K562 (cell line): Measurements from ENCODE around the gene TIGD1. TPM values are rescaled to one million over a fixed set of nuclear protein-coding genes. Genes with fewer than 3 reads are reported as not detected.

Experiments used
- ATAC-seq: fragments of 200-7000 bp; cut with Tn5 transposase; 3 replicates; pipeline ENCODE4 v1.9.1; 2020; ENCODE audit warnings: moderate library complexity
- BruUV-seq: library from RNA; stranded (reverse); fragments of 400-500 nt; replicated peaks from 2 replicates; lab custom pipeline; 2021; lab: Mats Ljungman, UMichigan
- CTCF ChIA-PET: fragments of 300-600 bp; formaldehyde crosslinking; extraction: SDS; loops from one replicate; lab custom pipeline; 2021; ENCODE audit warnings: low intra/inter-chr PET ratio; lab: Yijun Ruan, JAX
- POLR2A ChIA-PET: fragments of 300-600, 350-650 bp; sonication (Branson Sonifier 250); formaldehyde crosslinking; extraction: SDS; loops from one replicate; lab custom pipeline; 2021; ENCODE audit warnings: antibody characterized with exemption, inconsistent platforms; lab: Yijun Ruan, JAX
- DNase-seq, 4 experiments: peaks; one replicate each; pipeline versions ENCODE4 v3.0.0 to v3.0.0-alpha.2; 2011 to 2018; ENCODE audit warnings: low spot score in 3 of 4, mixed read lengths in 3 of 4; ENCODE audit errors: extremely low read depth in 1 of 4
- FAIRE-seq: peaks from 2 replicates; lab custom pipeline; 2011; peaks lifted over from hg19 to GRCh38; lab: Jason Lieb, UNC
- H2AFZ ChIP-seq: 2 replicates; pipeline ENCODE4 v1.6.0; 2011; ENCODE audit warnings: low read depth, low read length, control low read depth, inconsistent platforms
- H3K27ac ChIP-seq: fragments of 200-600 bp; 3 replicates; pipeline ENCODE4 v1.8.0; 2011; ENCODE audit warnings: low read depth, mild to moderate bottlenecking, control low read depth, inconsistent platforms, low read length, moderate library complexity, mixed read lengths; ENCODE audit errors: extremely low read depth
- H3K27me3 ChIP-seq, 2 experiments: fragments of 300-600 bp in 1 of 2; 2 replicates in 1 of 2; 3 replicates in 1 of 2; pipeline versions ENCODE4 v1.6.0 to v1.8.0; 2011; ENCODE audit warnings: inconsistent platforms in 2 of 2, low read length in 2 of 2, mild to moderate bottlenecking in 1 of 2, mixed read lengths in 1 of 2, moderate library complexity in 1 of 2; ENCODE audit not compliant: control insufficient read depth in 2 of 2, insufficient read depth in 2 of 2
- H3K36me3 ChIP-seq: fragments of 300-600 bp; 3 replicates; pipeline ENCODE4 v1.8.0; 2011; ENCODE audit warnings: mild to moderate bottlenecking, low read length, inconsistent platforms; ENCODE audit not compliant: control insufficient read depth, insufficient read depth
- H3K4me1 ChIP-seq, 2 experiments: fragments of 200-600 bp in 1 of 2; replicated peaks in 1 of 2; 2 replicates in 1 of 2; 3 replicates in 1 of 2; pipeline versions ENCODE4 v1.5.1 to v1.8.0; 2011; ENCODE audit warnings: inconsistent platforms in 2 of 2, low read length in 2 of 2, mild to moderate bottlenecking in 1 of 2, mixed read lengths in 1 of 2, moderate library complexity in 1 of 2; ENCODE audit not compliant: control insufficient read depth in 2 of 2, insufficient read depth in 2 of 2
- H3K4me2 ChIP-seq: 2 replicates; pipeline ENCODE4 v1.6.1; 2011; ENCODE audit warnings: low read length, control low read depth, inconsistent platforms, mixed read lengths; ENCODE audit not compliant: insufficient read depth
- H3K4me3 ChIP-seq: fragments of 200-600 bp; sonication (generic), shearing (Covaris generic); 2 replicates; pipeline ENCODE4 v1.5.1; 2016; ENCODE audit warnings: control low read depth, inconsistent platforms
- H3K79me2 ChIP-seq: fragments of 200-600 bp; 3 replicates; pipeline ENCODE4 v1.8.0; 2011; ENCODE audit warnings: low read length, inconsistent platforms; ENCODE audit not compliant: control insufficient read depth, insufficient read depth
- H3K9ac ChIP-seq, 2 experiments: 2 replicates each; pipeline versions ENCODE4 v1.6.0 to v1.6.1; 2011; ENCODE audit warnings: low read depth in 2 of 2, low read length in 2 of 2, control low read depth in 1 of 2, inconsistent platforms in 1 of 2, mild to moderate bottlenecking in 1 of 2, mixed read lengths in 1 of 2; ENCODE audit not compliant: insufficient read depth in 1 of 2
- H3K9me1 ChIP-seq: one replicate; pipeline ENCODE4 v1.6.0; 2011; ENCODE audit warnings: inconsistent platforms, mild to moderate bottlenecking, low read length, moderate library complexity; ENCODE audit not compliant: control insufficient read depth, insufficient read depth
- H3K9me3 ChIP-seq: replicated peaks from 2 replicates; pipeline ENCODE4 v1.5.1; 2011; ENCODE audit warnings: low read depth, low read length, inconsistent platforms; ENCODE audit not compliant: control insufficient read depth, insufficient read depth
- H4K20me1 ChIP-seq: replicated peaks from 2 replicates; pipeline ENCODE4 v1.6.1; 2011; ENCODE audit warnings: low read length, inconsistent platforms, mixed read lengths; ENCODE audit not compliant: control insufficient read depth, insufficient read depth
- C11orf30 ChIP-seq: fragments of 450-650 bp; IDR thresholded peaks from 2 replicates; pipeline ENCODE4 v1.6.1; 2016; ENCODE audit warnings: low read depth, mild to moderate bottlenecking
- DMBX1 ChIP-seq: fragments of 250-450 bp; sonication (Bioruptor Pico); IDR thresholded peaks from 2 replicates; pipeline ENCODE4 v1.8.0; 2022; ENCODE audit warnings: inconsistent platforms, mild to moderate bottlenecking, moderate library complexity, borderline replicate concordance
- HDAC6 ChIP-seq: IDR thresholded peaks from 2 replicates; pipeline ENCODE4 v1.6.1; 2012; ENCODE audit warnings: low read depth, mild to moderate bottlenecking, control low read depth, inconsistent platforms, low read length, moderate library complexity
- HNRNPUL1 ChIP-seq: fragments of 200-400 bp; formaldehyde crosslinking; IDR thresholded peaks from 2 replicates; pipeline ENCODE4 v1.6.1; 2017; ENCODE audit warnings: low read length
- KLF6 ChIP-seq: fragments of 250-450 bp; sonication (Bioruptor Pico); IDR thresholded peaks from 2 replicates; pipeline ENCODE4 v1.4.0; 2020; ENCODE audit warnings: mild to moderate bottlenecking, moderate library complexity, borderline replicate concordance
- MXI1 ChIP-seq: IDR thresholded peaks from 2 replicates; pipeline ENCODE4 v1.6.1; 2011; ENCODE audit warnings: low read depth, mild to moderate bottlenecking, improper control_type of control experiment, low read length
- PHTF2 ChIP-seq: fragments of 250-450 bp; sonication (Bioruptor Pico); IDR thresholded peaks from 2 replicates; pipeline ENCODE4 v1.5.0; 2021; ENCODE audit warnings: mild to moderate bottlenecking
- SNRNP70 ChIP-seq: fragments of 200-400 bp; formaldehyde crosslinking; optimal IDR thresholded peaks from 2 replicates; pipeline ENCODE3; 2017; ENCODE audit warnings: low read depth, low read length
- TAL1 ChIP-seq: fragments of 450-650 bp; IDR thresholded peaks from 2 replicates; pipeline ENCODE4 v1.6.1; 2016; ENCODE audit warnings: mild to moderate bottlenecking
- ZKSCAN3 ChIP-seq: fragments of 250-450 bp; sonication (Bioruptor Pico); IDR thresholded peaks from 2 replicates; pipeline ENCODE4 v1.4.0; 2020
- WGBS: fragments of 100-300 bp; shearing (Covaris generic); methylation state at CpG from one replicate; pipeline ENCODE4 v1.1.6; 2016; ENCODE audit warnings: low coverage, mixed read lengths; ENCODE audit not compliant: insufficient coverage; ENCODE audit errors: missing lambda C conversion rate; 5-methylcytosine and 5-hydroxymethylcytosine counted together
- in situ Hi-C: fragments of 300-500 bp; cut with MboI; formaldehyde crosslinking; loops from 4 replicates; pipeline ENCODE4 v1.15.0; 2018; ENCODE audit warnings: inconsistent platforms, mixed read lengths
- intact Hi-C: fragments of 100-400 bp; cut with micrococcal nuclease; formaldehyde crosslinking; loops from 2 replicates; pipeline ENCODE4 v1.14.2; 2022
- polyA plus RNA-seq, 8 experiments: library from polyadenylated mRNA; depleted of rRNA in 4 of 8; stranded (reverse) in 5 of 8; unstranded in 3 of 8; fragments of >200 nt; fragmentation: Nextera tagmentation in 2 of 8; fragmentation: Illumina TruSeq in 1 of 8; extraction: Ambion mirVana in 2 of 8; extraction: Trizol in 1 of 8; gene quantifications; 2 replicates each; pipeline versions ENCODE4 v1.2.1 to v1.2.3, GENCODE V29; 2011 to 2014; ENCODE audit warnings: inconsistent platforms in 1 of 8, missing spikeins in 1 of 8
- total RNA-seq, 7 experiments: library from RNA; depleted of rRNA in 6 of 7; stranded (reverse); fragments of >200 nt in 6 of 7; fragmentation: Illumina TruSeq in 2 of 7; extraction: Trizol in 2 of 7; gene quantifications; 2 replicates each; pipeline versions ENCODE4 v1.2.1 to v1.2.3, GENCODE V29; 2011 to 2021; ENCODE audit warnings: low replicate concordance in 1 of 7
- TF ChIP-seq, protein P1 (sequence below): sonication (generic); formaldehyde crosslinking; IDR thresholded peaks from 2 replicates; pipeline ENCODE4 v1.4.0; 2020; ENCODE audit warnings: mild to moderate bottlenecking, missing genetic modification reagents
- TF ChIP-seq, protein P2 (sequence below): sonication (generic); formaldehyde crosslinking; IDR thresholded peaks from 2 replicates; pipeline ENCODE4 v1.8.1; 2023; ENCODE audit warnings: mild to moderate bottlenecking, missing genetic modification reagents, moderate library complexity
- TF ChIP-seq, protein P3 (sequence below): fragments of 450-650 bp; conservative IDR thresholded peaks from 2 replicates; pipeline ENCODE4 v1.6.1; 2016; ENCODE audit warnings: missing genetic modification characterization, low read depth, mild to moderate bottlenecking, control low read depth, missing compliant biosample characterization
- TF ChIP-seq, protein P4 (sequence below), 2 experiments: fragments of 450-650 bp; conservative IDR thresholded peaks; 2 replicates each; pipeline ENCODE4 v1.6.1; 2017; ENCODE audit warnings: mild to moderate bottlenecking in 2 of 2, moderate library complexity in 2 of 2

TIGD1 gene
- total and polyA plus RNA-seq, 9 of the 15 experiments (the other 6 are each of a cell fraction or from before 2014, with no cell fraction given), result 2.0 to 10.1 (median 6.6) TPM

DNA sequence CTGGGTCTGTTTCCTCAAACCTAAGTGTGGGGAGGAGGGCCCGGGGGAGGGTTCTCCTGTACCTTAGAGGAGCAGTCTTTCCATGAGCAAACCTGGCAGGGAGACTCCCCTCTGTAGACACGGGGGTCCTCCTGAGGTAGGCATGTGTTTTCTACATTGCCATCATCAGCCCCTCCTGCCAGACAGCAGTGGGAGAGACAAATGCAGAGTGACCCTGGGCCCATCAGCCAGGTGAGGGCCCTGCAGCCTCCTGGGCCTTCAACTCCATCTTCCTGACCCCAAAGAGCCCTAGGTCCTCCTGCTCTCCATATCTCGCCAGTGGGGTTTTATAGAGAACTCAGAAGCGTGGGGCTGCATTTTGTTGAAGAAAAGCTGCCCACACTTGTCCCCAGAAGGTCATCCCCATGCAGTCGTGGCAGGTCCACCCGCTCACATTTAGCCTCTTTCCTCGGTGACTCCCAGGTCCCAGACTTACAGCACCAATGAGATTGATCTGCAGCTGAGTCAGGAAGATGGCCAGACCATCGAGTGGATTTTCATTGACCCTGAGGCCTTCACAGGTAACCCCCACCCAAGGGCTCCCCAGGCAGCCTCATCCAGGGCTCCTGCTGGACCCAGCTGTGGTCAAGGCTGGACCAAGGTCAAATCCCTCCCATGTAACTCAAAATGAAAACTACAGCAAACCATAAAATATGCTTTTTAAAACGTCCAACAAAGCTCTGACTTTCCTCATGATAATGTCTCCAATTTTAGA, 8.2 kb downstream of the TIGD1 start:
- Histone ChIP-seq H3K36me3 (peaks cover 7% of the 10 kb centered on the region; the same call in 1 of the 3 replicates), H3K4me1 (peaks cover 0 to 38% of the 10 kb centered on the region in 2 experiments; a peak in 3 of 5 replicates), H4K20me1 (no peaks in the 10 kb centered on the region), H3K9me3 (no peaks in the 10 kb centered on the region), H3K27me3 (no peaks in the 10 kb centered on the region), H2AFZ (no peak overlapping the region), H3K9ac (no peak overlapping the region), H3K27ac (no peak overlapping the region), H3K4me2 (no peak overlapping the region), H3K4me3 (no peak overlapping the region), H3K9me1 (no peaks in the 10 kb centered on the region), H3K79me2 (no peaks in the 10 kb centered on the region)
- POLR2A ChIA-PET, result interaction anchor here (0.7 to 1.1 kb wide), 2 partner anchors 8 to 10 kb away, joined by 3 read pairs; partner anchors contain the start of genes EIF4E2 and TIGD1
- CTCF ChIA-PET, result no interaction called here
- in situ Hi-C loops, result no loop called here
- no peak for FAIRE-seq
- peak in 1 of 4 experiments; percentile 20 for DNase-seq
- intact Hi-C loops, result no loop called here
- BruUV-seq, result no TSS peak
- 0 out of 3 replicates have a peak, but pooled peaks have one; percentile 4 for ATAC-seq
- 9% methylated on average over 5 of the region's 9 CpGs for WGBS
- TF ChIP-seq TAL1 (no peak), KLF6 (CRISPR knock-in tag) (no peak), HDAC6 (no peak), MXI1 (no peak), HNRNPUL1 (no peak), PHTF2 (CRISPR knock-in tag) (no peak), DMBX1 (no peak), SNRNP70 (no peak), ZKSCAN3 (CRISPR knock-in tag) (no peak), C11orf30 (no peak)
- TF ChIP-seq, protein P1, sequence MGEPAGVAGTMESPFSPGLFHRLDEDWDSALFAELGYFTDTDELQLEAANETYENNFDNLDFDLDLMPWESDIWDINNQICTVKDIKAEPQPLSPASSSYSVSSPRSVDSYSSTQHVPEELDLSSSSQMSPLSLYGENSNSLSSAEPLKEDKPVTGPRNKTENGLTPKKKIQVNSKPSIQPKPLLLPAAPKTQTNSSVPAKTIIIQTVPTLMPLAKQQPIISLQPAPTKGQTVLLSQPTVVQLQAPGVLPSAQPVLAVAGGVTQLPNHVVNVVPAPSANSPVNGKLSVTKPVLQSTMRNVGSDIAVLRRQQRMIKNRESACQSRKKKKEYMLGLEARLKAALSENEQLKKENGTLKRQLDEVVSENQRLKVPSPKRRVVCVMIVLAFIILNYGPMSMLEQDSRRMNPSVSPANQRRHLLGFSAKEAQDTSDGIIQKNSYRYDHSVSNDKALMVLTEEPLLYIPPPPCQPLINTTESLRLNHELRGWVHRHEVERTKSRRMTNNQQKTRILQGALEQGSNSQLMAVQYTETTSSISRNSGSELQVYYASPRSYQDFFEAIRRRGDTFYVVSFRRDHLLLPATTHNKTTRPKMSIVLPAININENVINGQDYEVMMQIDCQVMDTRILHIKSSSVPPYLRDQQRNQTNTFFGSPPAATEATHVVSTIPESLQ (CRISPR knock-in tag), result no peak
- TF ChIP-seq, protein P2, sequence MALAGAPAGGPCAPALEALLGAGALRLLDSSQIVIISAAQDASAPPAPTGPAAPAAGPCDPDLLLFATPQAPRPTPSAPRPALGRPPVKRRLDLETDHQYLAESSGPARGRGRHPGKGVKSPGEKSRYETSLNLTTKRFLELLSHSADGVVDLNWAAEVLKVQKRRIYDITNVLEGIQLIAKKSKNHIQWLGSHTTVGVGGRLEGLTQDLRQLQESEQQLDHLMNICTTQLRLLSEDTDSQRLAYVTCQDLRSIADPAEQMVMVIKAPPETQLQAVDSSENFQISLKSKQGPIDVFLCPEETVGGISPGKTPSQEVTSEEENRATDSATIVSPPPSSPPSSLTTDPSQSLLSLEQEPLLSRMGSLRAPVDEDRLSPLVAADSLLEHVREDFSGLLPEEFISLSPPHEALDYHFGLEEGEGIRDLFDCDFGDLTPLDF (CRISPR knock-in tag), result no peak
- TF ChIP-seq, protein P3, sequence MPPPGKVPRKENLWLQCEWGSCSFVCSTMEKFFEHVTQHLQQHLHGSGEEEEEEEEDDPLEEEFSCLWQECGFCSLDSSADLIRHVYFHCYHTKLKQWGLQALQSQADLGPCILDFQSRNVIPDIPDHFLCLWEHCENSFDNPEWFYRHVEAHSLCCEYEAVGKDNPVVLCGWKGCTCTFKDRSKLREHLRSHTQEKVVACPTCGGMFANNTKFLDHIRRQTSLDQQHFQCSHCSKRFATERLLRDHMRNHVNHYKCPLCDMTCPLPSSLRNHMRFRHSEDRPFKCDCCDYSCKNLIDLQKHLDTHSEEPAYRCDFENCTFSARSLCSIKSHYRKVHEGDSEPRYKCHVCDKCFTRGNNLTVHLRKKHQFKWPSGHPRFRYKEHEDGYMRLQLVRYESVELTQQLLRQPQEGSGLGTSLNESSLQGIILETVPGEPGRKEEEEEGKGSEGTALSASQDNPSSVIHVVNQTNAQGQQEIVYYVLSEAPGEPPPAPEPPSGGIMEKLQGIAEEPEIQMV (tag), result no peak
- TF ChIP-seq, protein P4, sequence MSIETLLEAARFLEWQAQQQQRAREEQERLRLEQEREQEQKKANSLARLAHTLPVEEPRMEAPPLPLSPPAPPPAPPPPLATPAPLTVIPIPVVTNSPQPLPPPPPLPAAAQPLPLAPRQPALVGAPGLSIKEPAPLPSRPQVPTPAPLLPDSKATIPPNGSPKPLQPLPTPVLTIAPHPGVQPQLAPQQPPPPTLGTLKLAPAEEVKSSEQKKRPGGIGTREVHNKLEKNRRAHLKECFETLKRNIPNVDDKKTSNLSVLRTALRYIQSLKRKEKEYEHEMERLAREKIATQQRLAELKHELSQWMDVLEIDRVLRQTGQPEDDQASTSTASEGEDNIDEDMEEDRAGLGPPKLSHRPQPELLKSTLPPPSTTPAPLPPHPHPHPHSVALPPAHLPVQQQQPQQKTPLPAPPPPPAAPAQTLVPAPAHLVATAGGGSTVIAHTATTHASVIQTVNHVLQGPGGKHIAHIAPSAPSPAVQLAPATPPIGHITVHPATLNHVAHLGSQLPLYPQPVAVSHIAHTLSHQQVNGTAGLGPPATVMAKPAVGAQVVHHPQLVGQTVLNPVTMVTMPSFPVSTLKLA (conservative IDR thresholded peaks at IDR 0.05), result no peak
